ENCODE data around the gene LTBP4.

GRCh38 chr19:40576151-40576584 lies 25.0 kb upstream of the LTBP4 start:
- TF ChIP-seq CTCF (IDR thresholded peaks at IDR 0.05; ENCODE audit: insufficient read depth, low read length) = no peak
- no peak for TF ChIP-seq REST (IDR thresholded peaks at IDR 0.05; ENCODE audit: insufficient replicate concordance, low read depth)
- no peak for TF ChIP-seq POLR2AphosphoS5 (IDR thresholded peaks at IDR 0.05; ENCODE audit: low read depth)

Measured in HL-60 (cell line).